HL-60 (cell line): Measurements from ENCODE around the gene ADGRG1.

Experiments used
- CTCF ChIP-seq: IDR thresholded peaks from one replicate; pipeline ENCODE4 v1.5.1; 2011; ENCODE audit warnings: low read length, control low read depth, inconsistent platforms; ENCODE audit not compliant: insufficient read depth
- POLR2AphosphoS5 ChIP-seq: IDR thresholded peaks from 2 replicates; pipeline ENCODE4 v1.6.1; 2012; ENCODE audit warnings: low read depth

- TF ChIP-seq POLR2AphosphoS5 (no peak), CTCF (no peak)
Measured at GRCh38 chr16:57614536-57614935, 13.9 kb upstream of the ADGRG1 start.
